IPS-18c (cell line): ENCODE data around the gene IRX6.

ENCODE experiments used
- H3K4me3 ChIP-seq: 2 replicates; pipeline ENCODE4 v1.7.0; 2013; ENCODE audit warnings: low read depth, mild to moderate bottlenecking, low read length, moderate library complexity; ENCODE audit not compliant: insufficient read depth
- H3K9me3 ChIP-seq: one replicate; pipeline ENCODE4 v1.6.1; 2013; ENCODE audit warnings: mild to moderate bottlenecking, low read length, moderate library complexity; ENCODE audit not compliant: control insufficient read depth, insufficient read depth

The IRX6 gene

GRCh38 chr16:55377840-55378239, 53.8 kb downstream of the IRX6 start:
- H3K4me3 ChIP-seq: no peak overlapping the region

GRCh38 chr16:55378616-55379015, 54.6 kb downstream of the IRX6 start:
- no peak overlapping the region for H3K4me3 ChIP-seq
- H3K9me3 ChIP-seq: no peaks in the 10 kb centered on the region

More at GRCh38 chr16:55377840-55378239, 53.8 kb downstream of the IRX6 start:
- no peaks in the 10 kb centered on the region for H3K9me3 ChIP-seq

- Histone ChIP-seq H3K9me3 (no peaks in the 10 kb centered on the region), H3K4me3 (no peak overlapping the region)
Observed at GRCh38 chr16:55379371-55379770, 55.4 kb downstream of the IRX6 start.

- no peaks in the 10 kb centered on the region for H3K9me3 ChIP-seq
- no peak overlapping the region for H3K4me3 ChIP-seq
Observed at GRCh38 chr16:55379876-55380390, 55.9 kb downstream of the IRX6 start.
